Panc1 (cell line): ENCODE results near the gene LONP1. TPM values are rescaled to one million over a fixed set of nuclear protein-coding genes. Genes with fewer than 3 reads are reported as not detected.

ENCODE experiments used
- ATAC-seq: fragments of 200-7000 bp; cut with Tn5 transposase; 2 replicates; pipeline ENCODE4 v1.9.1; 2020; ENCODE audit warnings: mild to moderate bottlenecking, moderate library complexity
- BruUV-seq: library from RNA; stranded (reverse); fragments of 400-500 nt; replicated peaks from 2 replicates; lab custom pipeline; 2021; lab: Mats Ljungman, UMichigan
- CTCF ChIA-PET: fragments of 300-600 bp; sonication (Branson Sonifier 250); formaldehyde crosslinking; loops from one replicate; lab custom pipeline; 2022; ENCODE audit warnings: antibody characterized with exemption; lab: Charles Lee
- POLR2A ChIA-PET: fragments of 300-600 bp; sonication (Branson Sonifier 250); formaldehyde crosslinking; loops from one replicate; lab custom pipeline; 2022; ENCODE audit warnings: antibody characterized with exemption; lab: Charles Lee
- DNase-seq: peaks from one replicate; pipeline ENCODE4 v3.0.0-alpha.2; 2010; ENCODE audit warnings: low read depth, low spot score
- H3K27ac ChIP-seq: 2 replicates; pipeline ENCODE4 v1.5.1; 2011; ENCODE audit warnings: mild to moderate bottlenecking, low read length, inconsistent platforms
- H3K27me3 ChIP-seq: fragments of 200-500 bp; sonication (Bioruptor generic); 2 replicates; pipeline ENCODE4 v1.6.0; 2014; ENCODE audit warnings: low read length, inconsistent platforms; ENCODE audit not compliant: control insufficient read depth, insufficient read depth
- H3K36me3 ChIP-seq: fragments of 200-500 bp; sonication (Bioruptor generic); 2 replicates; pipeline ENCODE4 v1.5.1; 2014; ENCODE audit warnings: inconsistent platforms, mild to moderate bottlenecking, low read length, moderate library complexity; ENCODE audit not compliant: control insufficient read depth, insufficient read depth
- H3K4me1 ChIP-seq: 2 replicates; pipeline ENCODE4 v1.5.1; 2011; ENCODE audit warnings: inconsistent platforms, mild to moderate bottlenecking, low read length, moderate library complexity; ENCODE audit not compliant: control insufficient read depth, insufficient read depth
- H3K4me3 ChIP-seq, 2 experiments: 2 replicates each; pipeline ENCODE4 v1.5.1; 2011 to 2012; ENCODE audit warnings: low read depth in 2 of 2, low read length in 2 of 2, mild to moderate bottlenecking in 2 of 2, inconsistent platforms in 1 of 2, moderate library complexity in 1 of 2
- H3K9me3 ChIP-seq: fragments of 200-500 bp; sonication (Bioruptor generic); 2 replicates; pipeline ENCODE4 v1.5.1; 2014; ENCODE audit warnings: low read depth, mild to moderate bottlenecking, inconsistent platforms, low read length, moderate library complexity; ENCODE audit not compliant: control insufficient read depth, insufficient read depth
- POLR2AphosphoS5 ChIP-seq: IDR thresholded peaks from 2 replicates; pipeline ENCODE4 v1.6.1; 2012; ENCODE audit warnings: mild to moderate bottlenecking, low read depth, low read length, moderate library complexity
- SIN3A ChIP-seq: IDR thresholded peaks from 2 replicates; pipeline ENCODE4 v1.6.1; 2012; ENCODE audit warnings: low read depth, mild to moderate bottlenecking, low read length, moderate library complexity, borderline replicate concordance; ENCODE audit not compliant: insufficient read depth
- TCF7L2 ChIP-seq: IDR thresholded peaks from 2 replicates; pipeline ENCODE4 v1.6.1; 2011; ENCODE audit warnings: mild to moderate bottlenecking, low read depth, low read length, inconsistent platforms
- in situ Hi-C: cut with HindIII; loops from 2 replicates; pipeline ENCODE4 v1.10.0; 2016; ENCODE audit warnings: low sequenced_read_pairs, low pct_unique_long_range_greater_than_20kb
- intact Hi-C: fragments of 100-400 bp; cut with micrococcal nuclease; formaldehyde crosslinking; loops from one replicate; pipeline ENCODE4 v1.10.0; 2022; ENCODE audit not compliant: unreplicated experiment
- total RNA-seq: library from RNA; stranded (reverse); gene quantifications from one replicate; pipeline ENCODE4 v1.2.1, GENCODE V29; 2021; ENCODE audit not compliant: unreplicated experiment
- TF ChIP-seq, protein P1 (sequence below): fragments of 450-650 bp; IDR thresholded peaks from 2 replicates; pipeline ENCODE4 v1.5.1; 2017; ENCODE audit warnings: mild to moderate bottlenecking
- TF ChIP-seq, protein P2 (sequence below), 2 experiments: IDR thresholded peaks; 2 replicates each; pipeline ENCODE4 v1.6.1; 2011 to 2012; ENCODE audit warnings: low read depth in 2 of 2, control low read depth in 1 of 2, low read length in 1 of 2, mild to moderate bottlenecking in 1 of 2, moderate library complexity in 1 of 2; ENCODE audit not compliant: insufficient read depth in 1 of 2

LONP1 gene
- total RNA-seq, 1 experiment from 2014 or later, result 93.0 TPM

DNA sequence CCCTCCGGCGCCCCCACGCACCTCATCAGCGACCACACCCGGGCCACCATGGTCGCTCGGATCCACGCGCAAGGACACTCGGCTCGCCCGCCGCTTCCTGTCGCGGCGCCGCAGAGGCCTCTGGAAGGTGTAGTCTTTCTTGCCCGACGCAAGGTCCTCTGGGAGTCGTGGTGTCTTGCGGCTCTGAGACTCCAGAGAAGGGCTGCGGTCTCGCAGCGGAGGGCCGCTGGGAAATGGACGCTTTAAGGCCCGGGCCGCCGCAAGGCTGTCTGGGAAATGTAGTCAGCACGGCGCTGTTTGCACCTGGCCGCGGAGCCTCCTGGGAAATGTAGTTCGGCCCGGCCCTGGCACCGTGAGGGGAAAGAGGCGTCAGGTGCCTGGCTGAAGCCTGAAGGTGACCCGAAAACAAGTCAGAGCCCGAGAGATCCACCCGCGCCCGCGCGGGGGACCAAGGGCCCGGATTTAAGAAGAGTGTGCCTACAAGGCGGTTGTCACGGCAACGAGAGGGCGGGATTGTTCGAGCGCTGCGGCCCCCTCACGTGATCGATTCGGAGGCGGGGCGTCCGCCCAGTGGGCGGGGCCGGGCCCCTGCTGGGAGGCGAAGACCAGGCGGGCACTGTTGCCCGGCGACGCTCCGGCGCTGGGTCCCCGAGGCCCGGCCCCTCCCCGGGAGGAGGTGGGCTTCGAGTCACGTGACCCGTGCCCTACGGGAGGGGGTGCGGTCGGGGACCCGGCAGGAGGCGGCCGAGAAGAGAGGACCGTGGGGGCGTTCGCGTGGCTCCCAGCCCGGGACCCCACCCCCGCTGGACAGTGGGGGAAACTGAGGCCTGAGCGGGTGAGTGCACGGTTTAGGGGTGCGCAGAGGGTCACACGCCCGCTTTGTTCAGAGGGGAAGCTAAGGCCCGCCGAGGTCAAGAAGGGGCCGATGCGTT lies 39.2 kb downstream of the LONP1 start, which contains the start of the genes HSD11B1L and MICOS13:
HSD11B1L (plus strand) TSS at position 591 of the 932 bp plus-strand sequence. CDS start 3,806 bp downstream, outside the sequence.
MICOS13 (minus strand) TSS at position 80 of the 932 bp plus-strand sequence; CDS start at position 50, 30 bp downstream.
- peak within 1 kb of the TSS; percentile 94 for H3K27ac ChIP-seq
- TF ChIP-seq POLR2AphosphoS5, result peak; percentile 77
- TF ChIP-seq TCF7L2, result peak; percentile 37; the same call in 1 of the 2 replicates
- TF ChIP-seq, protein P1, sequence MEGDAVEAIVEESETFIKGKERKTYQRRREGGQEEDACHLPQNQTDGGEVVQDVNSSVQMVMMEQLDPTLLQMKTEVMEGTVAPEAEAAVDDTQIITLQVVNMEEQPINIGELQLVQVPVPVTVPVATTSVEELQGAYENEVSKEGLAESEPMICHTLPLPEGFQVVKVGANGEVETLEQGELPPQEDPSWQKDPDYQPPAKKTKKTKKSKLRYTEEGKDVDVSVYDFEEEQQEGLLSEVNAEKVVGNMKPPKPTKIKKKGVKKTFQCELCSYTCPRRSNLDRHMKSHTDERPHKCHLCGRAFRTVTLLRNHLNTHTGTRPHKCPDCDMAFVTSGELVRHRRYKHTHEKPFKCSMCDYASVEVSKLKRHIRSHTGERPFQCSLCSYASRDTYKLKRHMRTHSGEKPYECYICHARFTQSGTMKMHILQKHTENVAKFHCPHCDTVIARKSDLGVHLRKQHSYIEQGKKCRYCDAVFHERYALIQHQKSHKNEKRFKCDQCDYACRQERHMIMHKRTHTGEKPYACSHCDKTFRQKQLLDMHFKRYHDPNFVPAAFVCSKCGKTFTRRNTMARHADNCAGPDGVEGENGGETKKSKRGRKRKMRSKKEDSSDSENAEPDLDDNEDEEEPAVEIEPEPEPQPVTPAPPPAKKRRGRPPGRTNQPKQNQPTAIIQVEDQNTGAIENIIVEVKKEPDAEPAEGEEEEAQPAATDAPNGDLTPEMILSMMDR, result no peak
- 0 out of 2 replicates have a peak, but pooled peaks have one; percentile 48 for TF ChIP-seq SIN3A
- TF ChIP-seq, protein P2, sequence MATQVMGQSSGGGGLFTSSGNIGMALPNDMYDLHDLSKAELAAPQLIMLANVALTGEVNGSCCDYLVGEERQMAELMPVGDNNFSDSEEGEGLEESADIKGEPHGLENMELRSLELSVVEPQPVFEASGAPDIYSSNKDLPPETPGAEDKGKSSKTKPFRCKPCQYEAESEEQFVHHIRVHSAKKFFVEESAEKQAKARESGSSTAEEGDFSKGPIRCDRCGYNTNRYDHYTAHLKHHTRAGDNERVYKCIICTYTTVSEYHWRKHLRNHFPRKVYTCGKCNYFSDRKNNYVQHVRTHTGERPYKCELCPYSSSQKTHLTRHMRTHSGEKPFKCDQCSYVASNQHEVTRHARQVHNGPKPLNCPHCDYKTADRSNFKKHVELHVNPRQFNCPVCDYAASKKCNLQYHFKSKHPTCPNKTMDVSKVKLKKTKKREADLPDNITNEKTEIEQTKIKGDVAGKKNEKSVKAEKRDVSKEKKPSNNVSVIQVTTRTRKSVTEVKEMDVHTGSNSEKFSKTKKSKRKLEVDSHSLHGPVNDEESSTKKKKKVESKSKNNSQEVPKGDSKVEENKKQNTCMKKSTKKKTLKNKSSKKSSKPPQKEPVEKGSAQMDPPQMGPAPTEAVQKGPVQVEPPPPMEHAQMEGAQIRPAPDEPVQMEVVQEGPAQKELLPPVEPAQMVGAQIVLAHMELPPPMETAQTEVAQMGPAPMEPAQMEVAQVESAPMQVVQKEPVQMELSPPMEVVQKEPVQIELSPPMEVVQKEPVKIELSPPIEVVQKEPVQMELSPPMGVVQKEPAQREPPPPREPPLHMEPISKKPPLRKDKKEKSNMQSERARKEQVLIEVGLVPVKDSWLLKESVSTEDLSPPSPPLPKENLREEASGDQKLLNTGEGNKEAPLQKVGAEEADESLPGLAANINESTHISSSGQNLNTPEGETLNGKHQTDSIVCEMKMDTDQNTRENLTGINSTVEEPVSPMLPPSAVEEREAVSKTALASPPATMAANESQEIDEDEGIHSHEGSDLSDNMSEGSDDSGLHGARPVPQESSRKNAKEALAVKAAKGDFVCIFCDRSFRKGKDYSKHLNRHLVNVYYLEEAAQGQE (IDR thresholded peaks at IDR 0.05; ENCODE audit: insufficient read depth in 1 of 2, low read depth in 2 of 2, low read length in 1 of 2), result no peak
- H3K27me3 ChIP-seq, result no peaks in the 10 kb centered on the region
- in situ Hi-C loops (no loop called here), intact Hi-C loops (no loop called here)
- H3K4me1 ChIP-seq, result no peaks in the 10 kb centered on the region
- DNase-seq, result peak; percentile 90
- peak within 1 kb of the TSS; percentile 72 to 96 for H3K4me3 ChIP-seq
- ChIA-PET CTCF (no interaction called here), POLR2A (no interaction called here)
- no peaks in the 10 kb centered on the region for H3K9me3 ChIP-seq
- peak; percentile 95 for ATAC-seq
- no TSS peak for BruUV-seq
- peaks cover 5% of the 10 kb centered on the region; the same call in 1 of the 2 replicates for H3K36me3 ChIP-seq

DNA sequence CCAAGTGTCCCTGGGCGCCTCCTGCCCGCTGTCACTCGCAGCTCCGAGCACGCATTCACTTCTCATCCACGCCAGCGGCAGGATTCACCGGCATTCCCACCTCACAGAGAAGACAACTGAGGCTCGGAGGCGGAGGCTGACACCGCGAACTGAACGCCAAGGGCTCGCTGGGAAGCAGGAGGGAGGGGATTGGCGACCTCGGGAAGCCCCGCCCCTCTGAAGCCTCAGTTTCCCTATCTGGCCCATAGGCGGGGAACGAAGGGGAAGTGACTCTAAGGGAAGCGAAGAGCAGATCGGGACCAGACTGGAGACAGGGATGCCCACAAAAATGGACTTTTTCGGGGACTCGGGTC lies 39.9 kb downstream of the LONP1 start:
- intact Hi-C loops, result no loop called here
- CTCF ChIA-PET, result no interaction called here
- H3K4me3 ChIP-seq, result peak overlapping the region; percentile 72 to 96

More for the DNA sequence above, 39.9 kb downstream of the LONP1 start:
- Histone ChIP-seq H3K4me1 (no peaks in the 10 kb centered on the region), H3K27ac (peak overlapping the region; percentile 94), H3K36me3 (peaks cover 5% of the 10 kb centered on the region; the same call in 1 of the 2 replicates), H3K27me3 (no peaks in the 10 kb centered on the region), H3K9me3 (no peaks in the 10 kb centered on the region)
- no TSS peak for BruUV-seq
- ATAC-seq, result peak; percentile 8; the same call in 1 of the 2 replicates
- POLR2A ChIA-PET, result no interaction called here
- DNase-seq, result no peak
- TF ChIP-seq, protein P1, result no peak
- TF ChIP-seq TCF7L2 (no peak), POLR2AphosphoS5 (no peak), SIN3A (no peak)
- TF ChIP-seq, protein P2 (IDR thresholded peaks at IDR 0.05; ENCODE audit: insufficient read depth in 1 of 2, low read depth in 2 of 2, low read length in 1 of 2), result no peak
- in situ Hi-C loops, result no loop called here
